Fibroblast of skin of right biceps (primary cell): ENCODE measurements around the gene PRKCB.

Experiments
- DNase-seq: peaks from one replicate; pipeline ENCODE4 v3.0.0-alpha.2; 2013

PRKCB gene

DNA sequence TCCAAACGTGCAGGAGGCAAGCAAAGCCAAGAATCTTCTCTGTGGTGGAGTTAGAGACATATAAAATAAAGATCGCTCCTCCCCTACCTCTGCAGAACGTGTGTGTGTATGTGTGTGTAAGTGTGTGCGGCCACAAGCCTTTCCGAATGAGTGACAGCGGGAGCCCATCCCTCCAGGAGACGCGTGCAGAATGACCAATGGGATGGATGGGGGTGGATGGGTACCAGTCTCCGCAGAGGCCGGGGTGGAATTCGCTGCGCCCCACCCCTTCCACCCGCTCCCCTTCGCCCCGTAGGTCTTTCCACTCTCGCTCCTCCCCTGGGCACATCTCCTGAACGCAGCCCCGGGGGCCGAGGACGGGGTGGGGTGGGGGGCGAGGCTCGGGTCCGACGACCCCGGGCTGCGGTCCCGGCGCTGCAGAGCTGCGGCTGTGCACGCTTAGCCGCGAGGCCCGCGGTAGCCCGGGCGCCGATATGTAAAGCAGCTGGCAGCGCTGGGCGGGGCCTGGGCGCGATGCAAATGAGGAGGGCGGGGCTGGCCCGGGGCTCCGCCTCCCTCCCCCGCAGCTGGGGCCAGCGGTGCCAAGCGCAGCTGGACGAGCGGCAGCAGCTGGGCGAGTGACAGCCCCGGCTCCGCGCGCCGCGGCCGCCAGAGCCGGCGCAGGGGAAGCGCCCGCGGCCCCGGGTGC, at the start of gene PRKCB:
Gene PRKCB (plus strand): TSS at position 594 of the 688 bp plus-strand sequence.
- peak; percentile 20 for DNase-seq

DNA sequence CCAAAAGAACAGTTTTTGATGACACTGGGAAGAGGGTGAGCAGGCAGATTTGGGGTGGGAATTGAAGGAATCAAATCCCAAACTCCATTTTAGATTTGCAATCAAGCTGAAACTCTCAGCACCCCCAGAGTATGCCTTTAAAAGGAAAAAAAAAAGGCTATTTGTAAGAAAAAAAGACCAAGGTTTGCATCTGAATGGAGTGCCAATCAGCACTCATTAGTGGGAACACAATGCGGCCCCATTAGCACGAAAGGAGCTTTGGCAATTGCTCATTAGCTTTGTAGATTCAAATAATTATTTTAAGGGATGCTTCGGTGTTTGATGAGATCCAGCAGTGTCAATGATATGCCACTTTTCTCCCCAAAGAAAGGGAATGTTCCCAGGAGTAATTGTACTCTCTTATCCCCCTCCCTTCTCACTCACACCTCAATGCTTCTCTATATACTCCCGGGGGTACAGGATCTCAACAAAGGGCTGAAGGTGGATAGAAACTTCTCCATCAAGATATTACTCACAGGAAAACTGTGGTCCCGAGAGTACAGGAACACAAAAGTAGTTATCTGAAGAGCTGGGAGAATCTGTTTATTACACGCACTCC, 48.7 kb upstream of the PRKCB start:
- no peak for DNase-seq

DNA sequence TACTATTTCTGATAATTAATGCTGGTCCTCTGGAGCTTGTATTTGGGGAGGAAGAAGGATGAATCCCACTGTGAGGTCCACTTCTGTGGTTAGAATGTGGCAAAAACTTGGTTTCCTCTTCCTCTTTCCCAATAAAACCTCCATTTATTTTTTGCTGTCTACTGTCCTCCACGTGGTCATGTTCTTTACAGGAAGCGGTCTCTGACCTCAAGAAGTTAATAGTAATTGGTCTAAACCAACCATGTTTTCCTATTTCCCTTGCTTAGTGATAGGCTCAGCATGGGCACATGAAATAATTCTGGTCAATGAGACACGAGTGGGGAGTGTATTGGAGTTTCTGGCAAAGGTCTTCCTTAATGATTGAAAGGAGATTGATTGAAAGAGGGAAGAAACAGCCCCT, 47.1 kb upstream of the PRKCB start:
- no peak for DNase-seq

DNA sequence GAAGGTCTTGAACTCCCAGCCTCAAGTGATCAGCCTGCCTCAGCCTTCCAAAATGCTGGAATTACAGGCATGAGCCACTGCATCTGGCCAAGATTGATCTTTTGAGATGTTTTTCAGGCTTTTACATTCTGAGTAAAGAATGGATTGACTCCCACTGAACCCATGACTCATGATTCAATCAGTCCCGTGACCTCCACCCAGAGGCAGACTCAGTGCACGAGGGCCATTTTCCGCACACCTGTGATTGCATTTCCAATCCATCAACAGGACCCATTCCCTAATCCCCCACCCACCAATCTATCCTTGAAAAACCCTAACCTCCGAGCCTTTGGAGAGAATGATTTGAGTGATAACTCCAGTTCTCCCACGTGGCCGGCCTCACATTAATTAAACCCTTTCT, 40.4 kb upstream of the PRKCB start:
- DNase-seq = no peak

DNA sequence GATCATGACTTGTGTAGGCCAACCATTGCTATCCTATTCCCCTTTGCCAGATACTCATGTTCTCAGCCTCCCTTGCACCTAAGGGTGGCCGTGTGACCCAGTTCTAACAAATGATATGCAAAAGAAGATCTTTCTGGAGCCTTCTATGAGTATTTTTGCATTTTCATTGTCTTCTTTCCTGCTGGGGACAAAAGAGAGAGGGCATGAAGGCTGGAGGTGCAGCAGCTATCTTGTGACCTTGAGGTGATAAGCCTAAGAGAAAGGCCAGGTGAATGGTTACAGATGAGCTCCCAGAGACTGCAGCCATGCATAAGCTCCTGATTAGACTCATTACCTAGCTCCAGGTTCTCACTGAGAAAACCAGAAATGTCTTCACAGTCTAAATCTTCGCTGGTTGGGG, 38.8 kb upstream of the PRKCB start:
- no peak for DNase-seq

DNA sequence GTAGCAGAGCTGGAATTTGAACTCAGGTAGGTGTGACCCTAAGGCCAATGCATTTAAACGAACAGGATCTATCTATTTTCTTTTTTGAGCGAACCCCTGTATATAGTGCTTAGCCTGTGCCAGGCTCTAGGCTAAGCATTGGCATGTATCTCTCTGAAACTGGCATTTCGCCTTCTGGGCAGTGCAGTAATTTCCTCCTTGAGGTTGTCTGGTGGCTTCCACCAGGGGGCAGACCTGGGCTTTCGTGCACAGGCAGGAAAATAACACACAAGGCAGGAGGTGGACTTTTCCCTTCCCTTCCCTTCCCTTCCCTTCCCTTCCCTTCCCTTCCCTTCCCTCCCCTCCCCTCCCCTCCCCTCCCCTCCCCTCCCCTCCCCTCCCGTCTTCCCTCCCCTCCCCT, 34.4 kb upstream of the PRKCB start:
- DNase-seq = peak; percentile 49

DNA sequence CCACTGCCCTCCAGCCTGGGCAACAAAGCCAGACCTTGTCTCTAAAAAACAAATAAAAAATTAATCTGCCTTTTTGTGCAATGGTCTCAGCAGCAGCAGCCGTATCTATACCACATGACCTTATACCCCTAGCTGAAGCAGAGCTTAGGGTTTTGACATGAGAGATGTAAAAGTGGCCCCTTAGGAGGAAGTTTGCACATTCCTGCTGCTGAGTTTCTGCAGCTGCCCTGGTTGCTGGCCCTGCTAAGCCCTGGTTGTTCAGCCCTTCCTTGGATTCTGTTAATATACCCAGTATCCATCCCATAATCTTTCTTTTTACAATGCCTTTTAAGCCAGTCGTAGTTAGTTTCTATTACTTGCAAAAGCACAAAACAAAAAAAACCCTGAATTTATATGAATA, 33.0 kb upstream of the PRKCB start:
- DNase-seq = no peak

DNA sequence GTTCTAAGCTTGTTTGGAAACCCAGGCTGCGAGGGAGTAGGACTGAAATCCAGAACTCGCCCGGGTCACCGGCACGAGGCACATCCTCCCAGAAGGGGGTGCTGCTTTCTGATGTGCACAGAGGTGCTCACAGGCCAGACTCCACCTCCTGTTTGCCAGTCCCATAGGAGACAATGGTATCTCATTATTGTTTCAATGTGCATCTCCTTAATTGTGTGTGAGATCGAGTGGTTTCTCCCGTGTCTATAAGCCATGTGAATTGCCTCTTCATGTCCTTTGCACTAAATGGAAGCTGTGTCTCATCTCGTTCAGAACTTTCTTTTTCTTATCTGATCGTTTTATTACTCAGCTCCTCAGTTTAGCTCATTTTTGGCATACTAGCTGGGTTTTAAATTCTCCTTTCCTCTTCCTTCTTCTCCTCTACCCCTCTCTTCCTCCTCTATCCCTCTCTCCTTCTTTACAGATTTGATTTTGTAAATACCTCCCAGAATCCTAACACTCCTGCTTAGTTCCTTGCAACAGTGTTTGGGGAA, 32.1 kb upstream of the PRKCB start:
- peak; percentile 3 for DNase-seq

DNA sequence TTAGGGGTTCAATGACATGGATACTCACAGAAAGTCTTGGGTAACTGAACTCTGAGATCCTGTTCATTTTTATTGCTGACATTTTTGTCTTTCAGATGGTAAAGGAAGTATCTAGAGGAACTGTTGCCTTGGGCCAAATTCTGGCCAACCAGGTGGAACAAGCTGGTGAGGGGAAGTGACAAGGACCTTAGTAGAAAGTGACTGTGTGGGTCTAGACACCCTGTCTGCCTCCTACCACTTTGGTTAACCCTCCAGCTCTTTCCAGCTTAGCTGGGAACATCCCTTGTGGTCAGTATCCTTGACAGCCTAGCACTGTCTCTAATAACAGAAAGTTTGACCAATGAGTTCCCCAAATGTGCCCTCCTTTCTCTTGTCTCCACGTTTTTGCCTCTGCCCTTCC, 28.8 kb upstream of the PRKCB start:
- no peak for DNase-seq

DNA sequence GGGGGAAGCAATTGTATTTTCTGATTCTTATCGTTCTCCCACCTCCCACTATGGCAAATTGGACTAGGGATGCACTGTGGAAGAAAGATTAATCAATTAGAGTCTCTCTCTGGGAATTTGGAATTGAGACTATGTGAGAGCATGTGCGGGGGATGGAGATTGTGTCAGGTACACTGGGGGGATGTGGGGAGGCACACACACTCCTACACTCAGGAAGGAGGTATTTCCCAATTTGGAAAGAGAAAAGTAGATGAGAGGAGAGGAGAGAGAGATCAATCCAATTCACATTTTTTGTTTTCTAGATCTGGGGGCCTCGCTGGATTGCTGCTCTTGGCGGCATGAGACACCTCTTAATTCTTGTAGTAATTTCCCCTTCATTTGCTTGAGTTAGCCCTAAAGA, 14.3 kb upstream of the PRKCB start:
- no peak for DNase-seq

DNA sequence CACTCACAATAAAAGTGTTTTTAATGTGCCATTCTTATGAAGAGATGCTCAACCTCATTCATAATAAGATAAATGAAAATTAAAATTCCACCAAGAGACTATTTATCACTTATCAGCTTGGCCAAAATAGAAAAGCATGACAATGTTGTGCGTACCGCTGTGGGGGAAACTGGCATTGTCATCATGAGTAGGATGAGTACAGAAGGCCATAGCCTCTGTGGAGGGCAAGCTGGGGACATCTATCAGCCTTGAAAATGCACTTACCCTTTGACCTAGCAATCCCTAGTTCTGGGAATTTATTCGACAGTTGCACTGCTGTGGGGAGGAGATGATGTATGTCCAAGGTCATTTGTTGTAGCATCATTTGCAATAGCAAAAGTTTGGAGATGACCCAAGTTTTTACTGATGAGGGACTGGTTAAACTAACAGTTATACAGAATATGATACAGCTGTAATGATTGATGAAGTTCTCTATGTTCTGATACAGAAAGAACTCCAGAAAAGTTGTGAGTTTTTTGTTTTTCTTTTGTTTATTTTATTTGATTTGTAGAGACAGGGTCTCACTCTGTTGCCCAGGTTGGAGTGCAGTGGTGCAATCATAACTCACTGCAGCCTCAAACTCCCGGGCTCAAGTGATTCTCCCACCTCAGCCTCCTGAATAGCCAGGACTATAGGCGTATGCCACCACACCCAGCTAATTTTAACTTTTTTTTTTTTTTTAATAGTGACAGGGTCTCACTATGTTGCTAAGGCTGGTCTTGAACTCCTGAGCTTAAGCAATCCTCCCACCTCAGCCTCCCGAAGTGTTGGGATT, 13.7 kb upstream of the PRKCB start:
- DNase-seq = no peak

DNA sequence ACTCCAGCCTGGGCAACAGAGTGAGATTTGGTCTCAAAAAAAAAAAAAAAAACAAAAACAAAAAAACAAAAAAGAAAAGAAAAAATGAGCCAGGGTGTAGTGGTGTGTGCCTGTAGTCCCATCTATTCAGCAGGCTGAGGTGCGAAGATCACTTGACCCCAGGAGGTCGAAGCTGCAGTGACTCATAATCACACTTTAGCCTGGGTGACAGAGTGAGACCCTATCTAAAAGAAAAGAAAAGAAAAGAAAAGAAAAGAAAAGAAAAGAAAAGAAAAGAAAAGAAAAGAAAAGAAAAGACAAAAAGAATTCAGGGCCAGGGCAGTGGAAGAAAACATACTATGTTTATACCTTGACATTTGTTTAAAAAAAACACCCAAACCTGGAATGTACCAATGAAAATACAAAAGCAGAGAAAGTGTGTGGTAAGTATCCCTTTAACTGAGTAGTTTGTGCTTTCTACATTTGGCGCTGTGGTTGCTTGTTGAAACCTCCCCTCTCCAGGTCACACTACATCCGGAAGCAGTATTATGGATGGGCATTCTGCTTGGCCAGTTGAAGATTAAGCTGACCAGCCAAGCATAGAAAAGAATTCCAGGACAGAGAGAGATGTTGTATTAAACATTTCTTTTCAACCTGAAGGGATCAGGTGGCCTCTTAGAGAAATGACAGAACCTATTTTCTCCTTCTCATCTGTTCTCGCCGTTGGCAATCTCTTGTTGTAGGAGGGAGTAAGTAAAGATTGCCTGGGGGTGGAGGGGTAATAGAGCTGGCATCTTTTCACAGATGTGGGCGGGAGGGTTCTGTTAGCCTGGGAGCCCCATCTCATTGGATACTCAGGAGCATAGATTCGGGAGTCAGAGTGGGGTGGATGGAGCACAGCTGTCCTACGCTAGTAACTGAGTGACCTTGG, 12.1 kb upstream of the PRKCB start:
- no peak for DNase-seq

DNA sequence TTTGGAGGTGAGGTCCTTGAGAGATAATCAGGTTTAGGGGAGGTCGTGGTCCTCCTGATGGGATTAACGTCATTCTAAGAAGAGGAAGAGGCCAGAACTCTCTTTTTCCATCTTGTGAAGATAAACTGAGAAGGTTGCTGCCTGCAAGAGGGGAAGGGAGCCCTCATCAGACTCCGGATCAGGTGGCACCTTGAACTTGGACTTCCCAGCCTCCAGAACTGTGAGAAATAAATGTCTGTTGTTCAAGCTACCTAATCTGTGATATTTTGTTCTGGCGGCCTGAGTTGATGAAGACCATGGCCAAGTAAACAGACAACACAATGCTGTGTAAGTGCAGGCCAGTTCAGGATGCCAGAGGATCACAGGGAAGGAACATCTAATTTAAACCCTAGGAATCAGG, 10.9 kb upstream of the PRKCB start:
- DNase-seq = no peak

DNA sequence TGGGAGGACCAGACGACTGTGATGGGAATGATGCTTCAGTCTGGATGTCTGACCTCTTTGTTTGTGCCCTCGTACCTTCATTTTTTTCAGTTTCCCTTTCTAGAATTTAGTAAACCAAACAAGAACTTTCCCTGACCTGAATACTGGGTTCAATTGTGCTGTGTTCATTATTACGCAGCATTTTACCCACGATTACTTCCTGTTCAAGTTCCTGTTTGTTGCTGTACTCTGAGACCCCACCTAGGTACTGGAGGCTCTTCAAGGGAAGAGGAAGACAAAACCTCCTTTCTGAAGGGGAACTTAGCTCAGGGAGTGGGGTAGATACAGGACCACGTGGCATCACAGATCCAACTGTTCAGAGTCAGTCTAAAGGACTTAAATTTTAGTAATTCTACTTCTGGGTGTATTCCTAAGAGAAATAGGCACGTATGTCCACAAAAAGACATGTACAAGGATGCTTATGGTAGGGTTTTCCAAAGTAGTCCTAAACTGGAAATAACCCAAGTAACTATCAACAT, 9.2 kb upstream of the PRKCB start:
- no peak for DNase-seq

DNA sequence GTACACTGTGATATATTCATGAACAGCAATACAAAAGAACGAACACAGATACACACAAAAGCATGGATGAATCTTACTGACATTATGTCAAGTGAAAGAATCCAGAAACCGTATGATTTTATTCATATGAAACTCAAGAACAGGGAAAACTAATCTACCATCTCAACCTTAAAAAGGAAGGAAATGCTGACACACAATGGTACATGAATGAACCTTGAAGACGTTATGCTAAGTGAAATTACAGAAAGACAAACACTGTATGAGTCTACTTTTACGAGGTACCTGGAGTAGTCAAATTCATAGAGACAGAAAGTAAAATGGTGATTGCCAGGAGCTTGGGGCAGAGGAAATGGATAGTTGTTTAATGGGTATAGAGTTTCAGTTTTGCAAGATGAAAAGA, 8.7 kb upstream of the PRKCB start:
- no peak for DNase-seq

DNA sequence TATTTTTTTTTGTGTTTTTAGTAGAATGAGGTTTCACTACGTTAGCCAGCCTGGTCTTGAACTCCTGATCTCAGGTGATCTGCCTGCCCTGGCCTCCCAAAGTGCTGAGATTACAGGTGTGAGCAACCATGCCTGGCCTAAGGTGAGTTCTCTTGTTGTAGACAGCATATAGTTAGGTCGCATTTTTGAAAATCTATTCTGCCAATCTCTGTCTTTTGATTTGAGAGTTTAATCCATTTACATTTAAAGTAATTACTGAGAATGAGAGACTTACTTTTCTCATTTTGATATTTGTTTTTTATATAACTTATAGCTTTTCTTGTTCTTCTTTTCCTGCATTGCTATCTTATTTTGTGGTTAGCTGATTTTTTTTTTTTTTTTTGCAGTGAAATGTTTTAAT, 6.3 kb upstream of the PRKCB start:
- no peak for DNase-seq

DNA sequence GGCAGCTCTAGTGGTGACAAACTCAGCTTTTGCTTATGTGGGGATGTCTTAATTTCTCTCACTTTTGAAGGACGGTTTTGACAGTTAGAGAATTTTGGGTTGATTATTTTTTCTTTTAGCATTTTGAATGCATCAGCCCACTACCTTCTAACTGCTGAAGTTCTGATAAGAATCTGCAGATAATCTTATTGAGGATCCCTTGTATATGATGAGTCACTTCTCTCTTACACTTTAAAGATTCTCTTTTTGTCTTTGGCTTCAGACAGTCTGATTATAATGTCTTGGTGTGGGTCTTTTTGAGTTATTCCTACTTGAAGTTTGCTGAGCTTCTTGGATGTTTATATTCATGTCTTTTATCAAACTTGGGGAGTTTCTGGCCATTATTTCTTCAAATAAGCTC, 5.5 kb upstream of the PRKCB start:
- DNase-seq = no peak

DNA sequence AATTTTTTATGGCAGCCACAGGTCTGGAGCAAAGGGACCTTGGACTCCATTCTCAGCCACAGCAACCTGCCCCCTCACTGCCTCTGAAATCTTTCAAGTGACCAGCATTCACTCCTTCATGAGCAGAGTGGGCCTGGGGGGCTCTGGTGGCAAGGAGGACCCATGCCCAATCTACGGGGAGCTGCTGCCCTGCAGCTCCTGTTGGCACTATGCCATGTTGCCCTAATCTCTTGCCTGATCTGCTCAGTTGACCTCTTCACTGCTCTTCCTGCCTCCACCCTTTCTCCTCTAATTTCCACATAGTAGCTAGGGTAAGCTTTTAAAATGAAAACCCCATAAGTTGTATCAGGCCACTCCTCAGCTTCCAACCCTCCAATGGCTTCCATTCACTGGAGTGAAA, 2.9 kb upstream of the PRKCB start:
- DNase-seq = no peak

DNA sequence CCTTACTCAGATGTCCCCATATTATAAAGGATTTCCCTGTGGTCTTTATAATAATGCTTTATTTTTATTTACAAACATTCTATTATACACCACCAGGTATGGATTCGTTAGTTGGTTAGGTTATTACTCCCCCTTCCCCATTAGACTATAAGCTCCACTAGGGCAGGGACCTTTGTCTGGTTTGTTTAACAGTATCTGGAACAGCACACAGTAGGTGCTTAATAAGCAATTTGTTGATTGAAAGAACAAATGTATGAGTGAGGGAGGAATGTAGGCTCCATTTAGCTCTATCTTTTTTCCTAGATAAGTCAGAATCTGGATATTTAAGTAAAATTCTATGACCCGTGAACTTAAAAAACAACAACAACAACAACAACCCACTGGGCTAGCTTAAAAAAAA, 2.3 kb upstream of the PRKCB start:
- no peak for DNase-seq

DNA sequence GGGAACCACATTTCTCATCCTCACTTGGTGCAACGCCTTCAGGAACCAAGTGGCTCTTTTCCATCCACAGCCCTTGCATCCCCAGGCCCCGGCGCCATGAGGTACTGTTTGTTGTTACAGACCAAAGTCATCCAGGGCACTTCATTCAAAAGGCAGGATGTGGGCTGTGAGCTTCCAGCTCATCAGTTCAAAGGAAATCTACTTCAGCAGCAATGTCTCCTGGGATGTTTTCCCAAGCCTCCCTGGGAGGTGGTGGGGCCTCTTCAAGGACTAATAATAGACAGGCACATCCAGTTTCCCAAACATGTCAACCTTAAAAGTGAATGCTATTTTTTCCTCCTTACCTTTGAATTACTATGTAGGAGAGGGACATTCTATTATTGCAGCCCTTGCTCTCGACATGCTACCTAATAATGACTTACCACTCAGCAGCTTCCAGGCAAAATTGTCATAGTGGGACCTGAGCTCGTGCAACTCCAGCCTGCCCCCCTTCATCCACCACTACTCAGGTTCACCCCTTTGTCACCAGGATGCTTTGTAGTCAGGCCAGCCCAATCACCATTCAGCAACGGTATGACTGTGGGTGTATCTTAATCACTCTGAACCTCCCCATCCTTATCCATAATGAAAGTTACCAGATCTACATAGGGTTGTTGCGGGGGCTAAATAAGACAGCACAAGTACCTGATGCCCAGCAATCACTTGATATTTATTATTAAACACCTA, 1.7 kb upstream of the PRKCB start:
- DNase-seq = no peak

DNA sequence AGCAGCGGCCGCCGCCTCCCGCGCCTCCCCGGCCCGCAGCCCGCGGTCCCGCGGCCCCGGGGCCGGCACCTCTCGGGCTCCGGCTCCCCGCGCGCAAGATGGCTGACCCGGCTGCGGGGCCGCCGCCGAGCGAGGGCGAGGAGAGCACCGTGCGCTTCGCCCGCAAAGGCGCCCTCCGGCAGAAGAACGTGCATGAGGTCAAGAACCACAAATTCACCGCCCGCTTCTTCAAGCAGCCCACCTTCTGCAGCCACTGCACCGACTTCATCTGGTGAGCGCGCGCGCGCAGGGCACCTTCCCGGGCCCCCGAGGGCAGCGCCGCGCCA, 258 bp downstream of the PRKCB start:
- DNase-seq = no peak
